ENCODE results near the gene RNF138.

RNF138 gene

DNA sequence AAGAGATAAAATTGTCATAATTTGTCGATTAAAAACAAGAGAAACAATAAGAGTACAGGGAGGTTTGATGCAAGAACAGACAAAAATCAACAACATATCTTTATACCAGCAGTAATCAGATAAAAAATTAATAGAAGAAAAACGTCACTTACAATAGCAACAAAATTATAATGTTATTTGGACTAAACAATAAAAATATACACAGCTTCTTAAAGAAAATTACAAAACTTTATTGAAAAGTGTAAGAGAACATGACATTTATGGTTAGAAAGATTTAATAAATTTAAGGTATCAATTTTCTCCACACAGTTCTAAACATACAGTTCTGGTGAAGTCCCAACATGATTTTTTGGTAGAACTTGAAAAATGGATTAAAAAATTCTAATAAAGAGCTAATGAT lies 12.8 kb downstream of the RNF138 start:
- H3K4me1 ChIP-seq (ENCODE audit: control insufficient read depth in 1 of 2, insufficient read depth in 2 of 2, low read length in 2 of 2): no peaks in the 10 kb centered on the region
- no peaks in the 10 kb centered on the region for H3K9me3 ChIP-seq (ENCODE audit: control insufficient read depth in 1 of 2, low read length in 2 of 2)
- no peak overlapping the region for H3K4me3 ChIP-seq (ENCODE audit: low read depth in 1 of 2, low read length in 2 of 2)
- H3K36me3 ChIP-seq (ENCODE audit: control insufficient read depth in 1 of 2, insufficient read depth in 2 of 2, low read length in 2 of 2): no peaks in the 10 kb centered on the region
- H3K27ac ChIP-seq (ENCODE audit: low read length): no peak overlapping the region
- no peaks in the 10 kb centered on the region for H3K27me3 ChIP-seq (ENCODE audit: low read depth, low read length)

DNA sequence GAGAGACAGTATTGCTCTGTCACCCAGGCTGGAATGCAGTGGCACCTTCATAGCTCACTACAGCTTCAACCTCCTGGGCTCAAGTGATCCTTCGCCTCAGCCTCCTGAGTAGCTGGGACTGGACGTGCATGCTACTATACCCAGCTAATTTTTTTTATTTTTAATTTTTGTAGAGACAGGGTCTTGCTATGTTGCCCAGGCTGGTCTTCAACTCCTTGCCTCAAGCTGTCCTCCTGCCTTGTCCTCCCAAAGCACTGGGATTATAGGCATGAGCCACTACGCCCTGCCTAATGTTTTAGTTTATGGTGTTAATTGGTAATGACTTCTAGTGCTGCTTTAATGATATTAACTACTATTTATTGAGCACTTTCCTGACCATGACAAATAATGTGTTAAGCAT lies 18.3 kb downstream of the RNF138 start:
- no peaks in the 10 kb centered on the region for H3K9me3 ChIP-seq (ENCODE audit: control insufficient read depth in 1 of 2, low read length in 2 of 2)
- no peak overlapping the region for H3K27ac ChIP-seq (ENCODE audit: low read length)
- no peaks in the 10 kb centered on the region for H3K4me1 ChIP-seq (ENCODE audit: control insufficient read depth in 1 of 2, insufficient read depth in 2 of 2, low read length in 2 of 2)
- H3K27me3 ChIP-seq (ENCODE audit: low read depth, low read length): no peaks in the 10 kb centered on the region
- peaks cover 0 to 12% of the 10 kb centered on the region in 2 donors for H3K36me3 ChIP-seq (ENCODE audit: control insufficient read depth in 1 of 2, insufficient read depth in 2 of 2, low read length in 2 of 2)
- H3K4me3 ChIP-seq (ENCODE audit: low read depth in 1 of 2, low read length in 2 of 2): no peak overlapping the region

GRCh38 chr18:32111706-32112105 lies 20.0 kb downstream of the RNF138 start:
- Histone ChIP-seq H3K27me3 (ENCODE audit: low read depth, low read length) (no peaks in the 10 kb centered on the region), H3K9me3 (ENCODE audit: control insufficient read depth in 1 of 2, low read length in 2 of 2) (no peaks in the 10 kb centered on the region), H3K4me3 (ENCODE audit: low read depth in 1 of 2, low read length in 2 of 2) (no peak overlapping the region), H3K27ac (ENCODE audit: low read length) (no peak overlapping the region), H3K4me1 (ENCODE audit: control insufficient read depth in 1 of 2, insufficient read depth in 2 of 2, low read length in 2 of 2) (no peaks in the 10 kb centered on the region), H3K36me3 (ENCODE audit: control insufficient read depth in 1 of 2, insufficient read depth in 2 of 2, low read length in 2 of 2) (peaks cover 0 to 12% of the 10 kb centered on the region in 2 donors)

DNA sequence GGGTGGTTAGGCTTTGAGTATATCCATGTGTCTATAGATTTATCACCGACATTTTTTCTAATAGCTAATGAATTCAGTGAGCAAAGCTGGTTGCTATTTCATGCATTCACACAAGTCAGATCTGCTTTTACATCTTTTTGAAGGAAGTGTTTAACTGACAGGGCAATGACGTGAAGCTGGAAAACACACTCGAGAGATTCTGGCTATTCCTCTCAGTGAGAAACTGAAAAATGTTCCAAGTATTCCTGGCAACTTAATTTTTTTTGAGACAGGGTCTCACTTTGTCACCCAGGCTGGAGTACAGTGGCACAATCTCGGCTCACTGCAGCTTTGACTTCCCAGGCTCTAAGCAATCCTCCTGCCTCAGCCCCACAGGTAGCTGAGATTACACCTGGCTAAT lies 21.2 kb downstream of the RNF138 start:
- no peaks in the 10 kb centered on the region for H3K4me1 ChIP-seq (ENCODE audit: control insufficient read depth in 1 of 2, insufficient read depth in 2 of 2, low read length in 2 of 2)
- peaks cover 0 to 16% of the 10 kb centered on the region in 2 donors for H3K36me3 ChIP-seq (ENCODE audit: control insufficient read depth in 1 of 2, insufficient read depth in 2 of 2, low read length in 2 of 2)
- no peak overlapping the region for H3K27ac ChIP-seq (ENCODE audit: low read length)
- H3K4me3 ChIP-seq (ENCODE audit: low read depth in 1 of 2, low read length in 2 of 2): no peak overlapping the region
- no peaks in the 10 kb centered on the region for H3K27me3 ChIP-seq (ENCODE audit: low read depth, low read length)
- no peaks in the 10 kb centered on the region for H3K9me3 ChIP-seq (ENCODE audit: control insufficient read depth in 1 of 2, low read length in 2 of 2)

DNA sequence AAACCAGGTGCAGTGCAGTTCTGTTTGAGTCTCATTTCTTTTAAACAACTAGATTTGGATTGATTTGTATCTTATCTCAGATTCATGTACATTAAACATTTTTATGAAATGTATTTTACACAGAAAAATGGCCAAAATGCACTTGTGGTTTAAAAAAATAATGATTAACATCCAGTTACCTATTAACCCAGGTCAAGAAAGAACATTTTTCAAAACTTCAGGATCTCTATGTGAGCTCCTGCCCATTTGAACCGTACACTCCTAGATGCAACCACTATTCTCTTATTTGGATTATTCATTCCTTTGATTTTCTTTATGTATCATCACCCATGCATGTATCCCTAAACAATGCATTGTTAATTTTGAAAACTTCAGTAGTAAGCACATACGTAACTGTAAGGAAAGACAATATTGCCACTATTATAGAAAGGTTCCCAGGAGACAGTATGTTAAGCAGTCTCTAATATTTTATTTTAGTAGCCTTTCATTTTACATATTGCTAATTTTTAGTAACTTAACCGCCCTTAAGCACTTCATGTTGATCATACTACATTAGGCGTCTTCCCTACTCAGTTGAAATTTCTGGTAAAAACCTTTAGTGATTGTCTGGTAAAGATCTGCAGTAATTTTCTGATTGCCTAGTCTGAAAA lies 22.7 kb downstream of the RNF138 start:
- Histone ChIP-seq H3K36me3 (ENCODE audit: control insufficient read depth in 1 of 2, insufficient read depth in 2 of 2, low read length in 2 of 2) (peaks cover 0 to 17% of the 10 kb centered on the region in 2 donors), H3K4me1 (ENCODE audit: control insufficient read depth in 1 of 2, insufficient read depth in 2 of 2, low read length in 2 of 2) (no peaks in the 10 kb centered on the region), H3K27ac (ENCODE audit: low read length) (no peak overlapping the region)

GRCh38 chr18:32122039-32122438 lies 30.4 kb downstream of the RNF138 start:
- no peaks in the 10 kb centered on the region for H3K4me1 ChIP-seq (ENCODE audit: control insufficient read depth in 1 of 2, insufficient read depth in 2 of 2, low read length in 2 of 2)
- no peaks in the 10 kb centered on the region for H3K27me3 ChIP-seq (ENCODE audit: low read depth, low read length)
- H3K27ac ChIP-seq (ENCODE audit: low read length): no peak overlapping the region
- no peaks in the 10 kb centered on the region for H3K9me3 ChIP-seq (ENCODE audit: control insufficient read depth in 1 of 2, low read length in 2 of 2)
- H3K36me3 ChIP-seq (ENCODE audit: control insufficient read depth in 1 of 2, insufficient read depth in 2 of 2, low read length in 2 of 2): peaks cover 14 to 23% of the 10 kb centered on the region in 2 donors
- no peak overlapping the region for H3K4me3 ChIP-seq (ENCODE audit: low read depth in 1 of 2, low read length in 2 of 2)

More for the DNA sequence above, 22.7 kb downstream of the RNF138 start:
- Histone ChIP-seq H3K9me3 (ENCODE audit: control insufficient read depth in 1 of 2, low read length in 2 of 2) (no peaks in the 10 kb centered on the region), H3K27me3 (ENCODE audit: low read depth, low read length) (no peaks in the 10 kb centered on the region), H3K4me3 (ENCODE audit: low read depth in 1 of 2, low read length in 2 of 2) (no peak overlapping the region)

- Histone ChIP-seq H3K9me3 (ENCODE audit: control insufficient read depth in 1 of 2, low read length in 2 of 2) (no peaks in the 10 kb centered on the region), H3K4me3 (ENCODE audit: low read depth in 1 of 2, low read length in 2 of 2) (no peak overlapping the region), H3K27ac (ENCODE audit: low read length) (no peak overlapping the region), H3K36me3 (ENCODE audit: control insufficient read depth in 1 of 2, insufficient read depth in 2 of 2, low read length in 2 of 2) (peaks cover 23 to 24% of the 10 kb centered on the region in 2 donors), H3K4me1 (ENCODE audit: control insufficient read depth in 1 of 2, insufficient read depth in 2 of 2, low read length in 2 of 2) (no peaks in the 10 kb centered on the region), H3K27me3 (ENCODE audit: low read depth, low read length) (no peaks in the 10 kb centered on the region)
Measured at GRCh38 chr18:32126538-32126937, 34.9 kb downstream of the RNF138 start.

DNA sequence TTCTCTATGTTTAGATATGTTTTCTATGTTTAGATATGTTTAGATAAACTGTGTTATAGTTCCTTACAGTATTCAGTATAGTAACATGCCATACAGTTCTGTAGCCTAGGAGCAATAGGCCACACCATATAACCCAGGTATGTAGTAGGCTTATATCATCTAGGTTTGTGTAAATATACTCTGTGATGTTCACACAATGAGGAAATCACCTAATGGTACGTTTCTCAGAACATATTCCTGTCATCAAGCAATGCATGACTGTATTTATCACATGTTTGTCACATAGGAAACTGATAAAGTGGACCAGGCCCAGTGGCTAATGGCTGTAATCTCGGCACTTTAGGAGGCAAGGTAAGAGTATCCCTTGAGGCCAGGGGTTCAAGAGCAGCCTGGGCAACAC lies 44.0 kb downstream of the RNF138 start:
- Histone ChIP-seq H3K27me3 (ENCODE audit: low read depth, low read length) (no peaks in the 10 kb centered on the region), H3K36me3 (ENCODE audit: control insufficient read depth in 1 of 2, insufficient read depth in 2 of 2, low read length in 2 of 2) (peaks cover 0 to 9% of the 10 kb centered on the region in 2 donors), H3K27ac (ENCODE audit: low read length) (no peak overlapping the region), H3K4me1 (ENCODE audit: control insufficient read depth in 1 of 2, insufficient read depth in 2 of 2, low read length in 2 of 2) (no peaks in the 10 kb centered on the region), H3K9me3 (ENCODE audit: control insufficient read depth in 1 of 2, low read length in 2 of 2) (no peaks in the 10 kb centered on the region), H3K4me3 (ENCODE audit: low read depth in 1 of 2, low read length in 2 of 2) (no peak overlapping the region)

- Histone ChIP-seq H3K4me3 (ENCODE audit: low read depth in 1 of 2, low read length in 2 of 2) (no peak overlapping the region), H3K36me3 (ENCODE audit: control insufficient read depth in 1 of 2, insufficient read depth in 2 of 2, low read length in 2 of 2) (peaks cover 0 to 4% of the 10 kb centered on the region in 2 donors), H3K9me3 (ENCODE audit: control insufficient read depth in 1 of 2, low read length in 2 of 2) (no peaks in the 10 kb centered on the region), H3K27me3 (ENCODE audit: low read depth, low read length) (no peaks in the 10 kb centered on the region), H3K27ac (ENCODE audit: low read length) (no peak overlapping the region), H3K4me1 (ENCODE audit: control insufficient read depth in 1 of 2, insufficient read depth in 2 of 2, low read length in 2 of 2) (no peaks in the 10 kb centered on the region)
Measured at GRCh38 chr18:32138332-32138982, 46.8 kb downstream of the RNF138 start.

GRCh38 chr18:32139835-32140283 lies 48.2 kb downstream of the RNF138 start:
- no peaks in the 10 kb centered on the region for H3K27me3 ChIP-seq (ENCODE audit: low read depth, low read length)
- H3K36me3 ChIP-seq (ENCODE audit: control insufficient read depth in 1 of 2, insufficient read depth in 2 of 2, low read length in 2 of 2): no peaks in the 10 kb centered on the region
- no peaks in the 10 kb centered on the region for H3K4me1 ChIP-seq (ENCODE audit: control insufficient read depth in 1 of 2, insufficient read depth in 2 of 2, low read length in 2 of 2)
- H3K27ac ChIP-seq (ENCODE audit: low read length): no peak overlapping the region
- no peaks in the 10 kb centered on the region for H3K9me3 ChIP-seq (ENCODE audit: control insufficient read depth in 1 of 2, low read length in 2 of 2)
- no peak overlapping the region for H3K4me3 ChIP-seq (ENCODE audit: low read depth in 1 of 2, low read length in 2 of 2)

GRCh38 chr18:32148185-32148870 lies 56.7 kb downstream of the RNF138 start:
- H3K27ac ChIP-seq (ENCODE audit: low read length): no peak overlapping the region
- no peak overlapping the region for H3K4me3 ChIP-seq (ENCODE audit: low read depth in 1 of 2, low read length in 2 of 2)
- no peaks in the 10 kb centered on the region for H3K4me1 ChIP-seq (ENCODE audit: control insufficient read depth in 1 of 2, insufficient read depth in 2 of 2, low read length in 2 of 2)
- H3K9me3 ChIP-seq (ENCODE audit: control insufficient read depth in 1 of 2, low read length in 2 of 2): no peaks in the 10 kb centered on the region
- H3K27me3 ChIP-seq (ENCODE audit: low read depth, low read length): no peaks in the 10 kb centered on the region
- H3K36me3 ChIP-seq (ENCODE audit: control insufficient read depth in 1 of 2, insufficient read depth in 2 of 2, low read length in 2 of 2): no peaks in the 10 kb centered on the region
